Measurements from ENCODE around the gene IGSF22.
A peak's percentile ranks its signal among the peaks of the same experiment; 100 is the strongest.
"Not testable (repeated sequence)": the region's sequence is repeated elsewhere in the genome, so short reads cannot be mapped to it uniquely, and the experiment has no call there.

The IGSF22 gene

DNA sequence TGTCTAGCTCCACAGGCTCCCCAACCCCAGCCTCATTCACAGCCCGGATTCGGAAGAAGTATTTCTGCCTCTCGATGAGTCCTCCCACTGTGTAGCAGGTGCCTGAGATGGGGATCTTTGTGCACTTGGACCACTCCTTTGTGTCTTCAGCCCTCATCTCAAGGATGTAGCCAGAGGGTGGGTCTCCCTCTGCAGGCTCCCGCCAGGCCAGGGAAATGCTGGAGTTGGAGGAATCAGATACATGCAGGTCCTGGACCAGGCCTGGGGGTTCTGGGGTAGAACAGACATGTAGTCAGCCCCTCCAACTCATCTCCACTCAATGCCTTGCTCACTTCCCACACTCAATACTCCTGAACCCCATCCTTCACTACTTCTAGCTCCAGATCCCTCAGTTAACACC is 16.6 kb downstream of the IGSF22 start:
- no peak for DNase-seq

DNA sequence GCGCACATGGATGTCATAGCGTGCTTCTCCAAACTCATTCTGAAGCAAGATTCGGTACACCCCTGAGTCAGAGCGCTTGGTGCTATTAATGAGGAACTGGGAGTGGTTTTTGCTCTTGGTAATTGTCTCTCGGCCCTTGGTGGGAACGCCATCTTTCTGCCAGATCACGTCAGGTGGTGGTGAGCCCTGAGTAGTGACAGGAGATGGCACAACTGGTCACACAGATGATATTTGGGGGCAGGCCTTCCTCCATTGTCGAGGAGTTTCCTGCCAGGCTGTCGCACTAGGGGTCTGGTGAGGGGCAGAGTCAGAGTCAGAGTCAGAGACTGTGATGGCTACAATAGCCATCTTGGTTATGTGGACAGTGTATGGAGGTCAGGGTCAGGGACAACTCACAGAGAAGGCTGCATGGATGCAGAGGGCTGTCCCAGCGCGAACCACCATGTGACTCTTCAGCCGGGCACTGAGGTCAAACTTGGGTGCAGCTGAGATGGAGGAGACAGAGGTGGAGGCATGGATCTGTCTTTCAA is 18.1 kb downstream of the IGSF22 start:
- no peak for DNase-seq

DNA sequence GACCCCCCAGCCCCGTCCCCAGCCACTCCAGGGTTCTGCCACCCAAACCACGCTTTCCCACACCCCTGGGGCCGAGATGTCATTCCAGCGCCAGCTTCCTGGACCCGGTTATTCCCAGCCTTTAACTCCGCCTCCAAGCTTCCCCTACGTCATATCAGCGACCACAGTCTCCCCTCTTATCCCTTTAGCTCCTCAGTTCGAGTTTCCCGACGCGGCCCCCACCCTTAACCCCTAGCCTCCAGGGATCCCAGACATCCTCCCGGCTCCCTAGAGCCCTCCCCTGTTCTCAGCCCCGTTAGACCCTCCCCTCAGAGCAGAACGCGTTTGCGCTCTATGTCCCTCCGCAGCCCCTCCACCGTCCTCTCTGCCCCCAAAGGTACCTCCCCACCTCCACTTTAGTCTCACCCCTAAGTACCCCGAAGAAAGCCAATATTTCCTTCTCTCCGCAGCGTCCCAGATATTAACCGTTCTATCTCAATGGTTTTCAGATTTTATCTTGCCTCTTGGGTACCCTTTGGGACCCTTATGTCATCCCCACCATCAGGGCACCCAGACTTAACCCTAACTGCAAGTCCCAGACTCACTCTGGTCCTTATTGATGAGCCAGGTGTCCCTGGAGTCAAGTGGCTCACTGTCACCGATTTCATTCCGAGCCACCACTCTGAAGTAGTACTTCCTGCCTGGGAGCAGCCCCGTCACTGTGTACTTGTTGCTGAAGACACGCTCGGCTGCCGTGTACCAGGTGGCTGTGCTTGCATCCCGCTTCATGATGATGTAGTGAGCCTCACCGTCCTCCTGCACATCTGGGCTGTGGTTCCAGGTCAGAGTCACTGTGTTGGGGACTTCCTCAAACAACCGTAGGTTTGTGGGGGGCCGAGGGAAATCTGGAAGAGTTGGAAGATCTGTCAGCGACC is 19.4 kb downstream of the IGSF22 start:
- DNase-seq = peak; percentile 75

DNA sequence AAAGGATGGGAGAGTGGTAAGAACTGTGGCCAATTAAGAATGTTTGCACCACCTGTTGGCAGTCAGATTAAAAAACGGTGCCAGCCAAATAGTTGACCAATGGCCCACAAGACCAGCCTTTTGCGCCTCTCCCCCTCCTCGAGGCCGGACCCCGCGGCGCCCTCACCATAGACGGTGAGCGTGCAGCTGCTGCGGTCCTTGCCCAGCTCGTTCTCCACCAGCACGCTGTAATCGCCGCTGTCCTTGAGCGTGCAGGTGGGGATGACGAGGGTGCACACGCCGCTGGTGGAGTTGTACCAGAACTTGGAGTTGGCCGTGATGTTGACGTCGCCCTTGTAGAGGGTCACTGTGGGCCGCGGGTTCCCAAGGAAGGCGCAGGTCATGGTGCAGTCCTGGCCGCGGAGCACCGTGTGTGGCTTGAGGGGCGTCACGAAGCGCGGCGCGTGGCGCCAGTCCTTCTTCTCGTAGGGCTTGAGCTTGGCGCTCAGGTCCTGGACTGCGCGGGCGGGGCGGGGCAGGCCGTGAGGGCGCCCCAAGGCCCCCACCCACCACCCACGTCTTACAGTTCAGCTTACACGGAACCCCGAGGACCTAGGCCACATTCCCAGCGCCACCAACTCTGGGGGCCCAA is 20.2 kb downstream of the IGSF22 start:
- DNase-seq = peak; percentile 43

DNA sequence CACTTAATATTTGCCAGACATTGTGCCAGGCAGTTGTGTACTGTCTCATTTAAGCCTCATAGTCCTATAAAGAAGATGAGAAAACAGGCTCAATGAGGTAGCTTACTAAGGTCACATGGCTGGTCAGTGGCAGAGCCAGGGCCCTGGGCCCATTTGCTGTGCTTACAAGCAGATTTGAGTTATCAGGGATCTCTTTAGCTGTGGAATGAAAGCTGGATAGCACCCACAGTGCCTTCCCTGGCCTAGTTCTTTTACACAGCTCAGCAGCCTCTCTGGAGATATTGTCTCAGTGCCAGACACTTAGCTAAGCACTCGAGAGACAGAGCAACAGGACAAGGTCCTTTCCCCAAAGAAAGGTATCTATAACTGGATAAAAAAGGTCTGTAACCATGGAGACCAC is 21.3 kb downstream of the IGSF22 start:
- no peak for DNase-seq

DNA sequence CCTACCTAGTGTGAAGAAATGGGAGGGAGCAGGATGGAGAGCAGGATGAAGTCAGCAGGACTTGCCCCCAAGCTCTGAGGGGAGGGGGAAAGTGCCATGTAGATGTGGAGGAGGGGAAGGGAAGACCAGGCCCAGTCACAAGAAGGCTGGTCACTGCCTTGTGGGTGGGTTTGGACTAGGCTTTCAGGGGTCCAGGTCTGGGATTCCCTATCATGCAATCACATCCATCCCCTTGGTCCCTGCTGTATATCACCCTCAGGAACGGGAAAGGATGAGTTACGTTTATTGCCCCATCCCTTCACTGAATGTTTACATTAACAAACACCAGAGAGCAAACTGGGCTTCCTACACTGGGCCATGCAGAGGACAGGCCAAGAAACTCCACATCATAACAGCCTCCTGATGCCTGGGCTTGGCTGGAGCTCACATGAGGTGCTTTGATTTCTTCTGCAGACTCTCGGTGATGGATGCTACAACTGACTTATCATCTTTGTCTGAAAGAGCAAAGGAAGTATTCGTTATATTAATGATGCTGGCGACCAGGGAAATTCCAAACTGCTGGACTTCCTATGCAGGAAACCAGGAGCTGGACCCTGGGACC is 21.8 kb downstream of the IGSF22 start:
- DNase-seq = no peak

DNA sequence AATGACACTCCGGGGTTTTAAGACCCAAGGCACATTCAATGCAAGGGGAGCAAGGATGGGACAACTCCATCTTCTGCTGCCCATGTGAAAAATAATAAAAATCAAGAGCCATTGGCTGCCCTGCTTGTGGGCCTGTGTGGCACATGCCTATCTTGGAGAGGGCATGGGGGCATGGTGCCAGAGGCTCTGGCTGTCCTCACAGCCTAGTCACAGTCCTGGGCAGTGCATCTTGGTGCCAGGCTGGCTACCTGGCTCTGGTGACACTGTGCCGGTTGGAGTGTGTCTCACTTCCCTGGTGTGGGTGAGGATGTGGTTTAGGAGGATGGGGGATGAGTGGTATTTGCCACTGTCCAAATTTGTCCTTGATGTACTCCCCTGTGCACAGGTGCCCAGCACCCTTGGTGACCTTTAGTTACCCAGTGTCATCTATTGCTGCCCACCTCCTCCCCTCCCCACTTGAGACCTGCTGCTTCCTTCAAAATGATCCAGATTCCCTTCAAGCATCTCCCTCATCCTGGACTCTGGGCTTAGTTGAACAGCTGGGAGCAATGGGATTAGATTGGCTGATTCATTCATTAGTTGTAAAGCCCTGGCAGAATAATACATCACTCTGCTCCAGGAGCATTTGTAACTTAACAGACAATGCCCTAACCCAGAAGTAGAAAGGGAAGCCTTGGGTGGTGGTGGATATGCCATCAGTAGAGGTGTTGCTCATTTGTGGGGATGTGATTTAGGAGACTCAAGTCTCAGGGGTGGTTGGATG is 22.8 kb downstream of the IGSF22 start:
- no peak for DNase-seq

DNA sequence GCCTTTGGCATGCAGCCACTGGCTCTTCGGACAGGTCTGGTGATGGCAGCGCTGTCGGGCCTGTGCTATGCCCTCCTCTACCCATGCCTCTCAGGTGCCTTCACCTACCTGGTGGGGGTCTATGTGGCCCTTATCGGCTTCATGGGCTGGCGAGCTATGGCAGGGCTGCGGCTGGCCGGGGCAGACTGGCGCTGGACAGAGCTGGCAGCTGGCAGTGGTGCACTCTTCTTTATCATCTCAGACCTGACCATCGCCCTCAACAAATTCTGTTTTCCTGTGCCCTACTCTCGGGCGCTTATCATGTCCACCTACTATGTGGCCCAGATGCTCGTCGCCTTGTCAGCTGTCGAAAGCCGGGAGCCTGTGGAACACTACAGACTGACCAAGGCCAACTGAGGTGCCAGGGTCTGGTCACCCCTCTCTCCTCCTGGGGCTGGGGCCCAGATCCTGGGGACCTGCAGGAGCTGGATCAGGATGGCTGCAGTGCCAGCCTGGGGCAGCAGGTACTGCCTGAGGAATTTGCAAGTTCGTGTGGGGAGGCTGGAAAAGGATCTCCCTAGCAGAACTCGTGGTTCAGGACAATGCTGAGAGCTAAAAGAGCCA is 24.3 kb downstream of the IGSF22 start:
- no peak for DNase-seq

DNA sequence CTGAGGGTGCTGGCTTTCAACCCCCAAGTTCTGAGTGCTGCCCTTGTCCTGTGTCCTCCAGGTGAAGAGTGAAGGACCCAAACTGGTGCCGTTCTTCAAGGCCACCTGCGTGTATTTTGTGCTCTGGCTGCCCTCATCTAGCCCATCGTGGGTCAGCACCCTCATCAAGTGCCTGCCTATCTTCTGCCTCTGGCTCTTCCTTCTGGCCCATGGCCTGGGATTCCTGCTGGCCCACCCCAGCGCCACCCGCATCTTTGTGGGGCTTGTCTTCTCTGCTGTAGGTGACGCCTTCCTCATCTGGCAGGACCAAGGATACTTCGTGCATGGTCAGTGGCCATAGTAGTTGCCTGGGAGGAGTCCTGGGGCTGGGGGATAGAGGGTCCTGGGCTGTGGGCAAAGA is 25.1 kb downstream of the IGSF22 start:
- DNase-seq = no peak

DNA sequence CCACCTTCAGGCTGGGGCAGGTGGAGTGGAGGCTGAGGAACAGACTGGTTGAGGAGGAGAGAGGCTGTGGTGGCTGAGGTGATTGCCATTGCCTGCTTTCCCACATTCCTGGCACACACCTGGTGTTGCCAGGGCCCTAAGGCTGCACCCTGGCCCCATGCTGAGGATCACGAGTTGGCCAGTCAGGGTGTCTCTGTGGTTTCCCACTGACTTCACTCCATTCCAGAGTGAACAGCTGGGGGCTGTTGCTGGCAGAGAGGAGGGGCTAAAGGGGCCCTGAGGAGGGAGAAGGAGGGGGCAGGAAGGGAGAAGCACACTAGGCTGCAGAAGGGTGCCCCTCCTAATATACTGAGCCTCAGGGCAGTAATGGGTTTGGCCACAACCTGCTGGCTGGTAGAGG is 25.6 kb downstream of the IGSF22 start:
- DNase-seq = no peak

DNA sequence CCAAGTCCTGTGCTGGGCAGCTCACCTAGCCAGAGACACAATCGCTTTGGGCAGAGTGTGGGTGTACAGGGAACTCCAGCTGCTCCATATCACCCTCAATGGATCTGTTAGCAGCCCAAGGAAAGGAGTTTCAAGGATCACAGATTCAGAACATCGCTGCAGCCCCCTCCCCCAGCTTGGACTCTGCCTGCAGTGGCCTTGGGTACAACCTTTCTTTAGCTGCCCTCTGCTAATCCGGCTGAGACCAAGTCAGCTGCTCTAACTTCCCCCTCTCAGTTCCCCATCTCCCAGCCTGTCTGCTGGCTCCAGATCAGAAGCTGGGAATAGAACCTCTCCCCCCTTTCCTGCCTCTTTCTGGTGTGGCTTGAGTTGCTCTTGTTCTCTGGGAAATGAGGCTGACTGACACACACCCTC is 26.1 kb downstream of the IGSF22 start:
- DNase-seq = no peak

DNA sequence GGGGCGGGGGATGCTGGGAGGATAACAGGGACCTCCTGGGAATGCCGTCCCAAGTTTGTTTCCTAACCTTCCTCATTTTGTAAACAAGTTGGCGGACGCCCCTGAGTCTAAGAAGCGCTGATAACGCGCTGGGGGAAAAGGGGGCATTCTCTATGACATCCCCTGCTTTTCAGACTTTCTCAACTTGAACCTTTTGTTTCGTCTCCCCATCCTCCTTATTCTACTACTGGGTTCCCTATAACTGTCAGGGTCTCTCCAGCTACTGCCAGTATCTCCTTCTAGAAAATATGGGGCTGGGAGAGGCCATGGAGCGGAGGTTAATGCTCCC is 26.8 kb downstream of the IGSF22 start:
- no peak for DNase-seq

DNA sequence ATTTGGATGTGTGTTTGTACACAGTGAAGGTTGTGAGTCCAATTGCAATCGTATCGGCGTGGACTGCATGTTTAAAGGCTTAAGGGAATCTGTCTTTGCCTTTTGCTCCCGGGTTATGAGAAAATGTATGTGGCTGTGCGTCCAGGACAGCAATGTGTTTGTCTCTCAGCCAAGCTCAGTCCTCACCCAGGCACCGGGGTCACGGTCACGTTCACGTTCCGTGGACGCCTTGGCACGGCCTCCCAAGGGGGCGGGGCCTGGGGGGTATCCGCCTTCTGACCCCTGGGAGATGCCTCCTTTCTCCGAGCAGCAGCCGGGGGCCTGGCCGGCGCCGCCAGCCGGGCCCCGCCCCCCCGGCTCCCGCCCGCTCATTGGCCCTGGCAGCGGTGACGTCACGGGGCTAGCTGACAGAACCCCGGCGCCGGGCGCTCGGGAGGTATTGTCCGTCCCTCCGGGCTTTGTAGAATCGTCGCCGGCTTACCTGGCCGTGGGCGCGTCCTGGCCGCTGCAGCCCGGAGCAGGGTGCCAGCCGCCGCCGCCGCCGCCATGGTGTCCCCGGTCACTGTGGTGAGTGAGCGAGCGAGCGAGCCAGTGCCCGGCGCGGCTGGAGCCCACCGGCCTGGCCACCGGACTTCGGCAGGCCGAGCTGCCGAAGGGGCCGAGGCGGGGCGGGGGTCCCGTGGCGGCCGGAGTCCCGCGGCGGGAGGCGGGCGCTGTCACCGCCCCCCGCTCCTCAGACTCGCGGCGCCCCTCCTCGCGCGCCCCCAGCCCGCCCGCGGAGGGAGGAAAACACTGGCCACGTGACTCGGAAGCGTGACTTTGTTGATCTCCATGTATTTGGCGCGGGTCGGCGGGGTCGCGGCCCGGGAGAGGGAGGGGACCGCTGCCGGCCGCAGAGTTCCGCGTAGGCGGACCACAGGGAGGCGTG is 27.4 kb downstream of the IGSF22 start, which contains the start of gene TMEM86A:
TMEM86A (plus strand) TSS at position 439 of the 928 bp plus-strand sequence; CDS start at position 547, 108 bp downstream.
- peak; percentile 95 for DNase-seq

DNA sequence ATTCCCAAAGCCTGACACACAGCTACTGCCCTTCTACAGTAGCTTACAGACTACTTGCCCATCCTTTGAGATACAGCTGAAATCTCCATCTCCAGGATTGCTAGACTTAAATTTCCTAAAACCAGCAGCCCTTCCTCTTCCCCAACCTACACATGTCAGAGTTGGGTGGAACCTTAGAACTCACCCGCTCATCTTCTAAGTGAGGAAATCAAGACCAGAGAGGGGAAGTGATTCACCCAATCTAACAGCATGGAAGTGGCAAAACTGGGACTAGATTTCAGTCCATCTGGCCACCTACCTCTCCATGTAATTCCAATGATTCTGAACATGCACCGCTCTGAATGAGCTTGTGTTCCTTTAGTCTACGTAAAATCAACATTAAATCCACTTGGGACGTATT is 28.4 kb downstream of the IGSF22 start:
- DNase-seq = no peak

DNA sequence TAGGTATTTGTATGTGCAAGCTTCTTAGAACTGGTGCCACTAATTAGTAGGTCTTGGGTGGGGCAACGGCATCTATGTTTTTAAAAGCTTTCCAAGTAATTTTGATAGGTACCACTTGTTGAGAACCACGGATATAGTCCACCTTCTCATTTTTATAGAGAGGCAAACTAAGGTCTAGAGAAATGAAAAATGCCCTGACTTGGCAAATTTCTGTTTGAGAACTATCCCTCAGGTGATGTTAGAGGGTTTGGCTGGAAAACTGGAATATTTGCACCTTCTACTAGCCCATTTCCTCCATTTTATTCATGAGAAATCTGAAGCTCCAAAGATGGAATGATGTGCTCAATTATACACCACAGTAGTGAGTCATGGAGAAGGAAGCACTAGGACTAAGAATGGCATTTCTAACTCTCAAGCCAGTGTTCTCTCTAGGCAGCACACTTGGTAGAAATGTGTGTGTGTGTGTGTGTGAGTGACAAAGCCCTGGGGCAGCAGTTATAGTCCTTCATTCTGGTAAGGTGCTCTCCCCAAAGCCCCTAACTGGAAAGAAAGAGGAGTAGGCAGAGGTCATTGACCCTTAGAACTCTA is 29.3 kb downstream of the IGSF22 start:
- DNase-seq = no peak

DNA sequence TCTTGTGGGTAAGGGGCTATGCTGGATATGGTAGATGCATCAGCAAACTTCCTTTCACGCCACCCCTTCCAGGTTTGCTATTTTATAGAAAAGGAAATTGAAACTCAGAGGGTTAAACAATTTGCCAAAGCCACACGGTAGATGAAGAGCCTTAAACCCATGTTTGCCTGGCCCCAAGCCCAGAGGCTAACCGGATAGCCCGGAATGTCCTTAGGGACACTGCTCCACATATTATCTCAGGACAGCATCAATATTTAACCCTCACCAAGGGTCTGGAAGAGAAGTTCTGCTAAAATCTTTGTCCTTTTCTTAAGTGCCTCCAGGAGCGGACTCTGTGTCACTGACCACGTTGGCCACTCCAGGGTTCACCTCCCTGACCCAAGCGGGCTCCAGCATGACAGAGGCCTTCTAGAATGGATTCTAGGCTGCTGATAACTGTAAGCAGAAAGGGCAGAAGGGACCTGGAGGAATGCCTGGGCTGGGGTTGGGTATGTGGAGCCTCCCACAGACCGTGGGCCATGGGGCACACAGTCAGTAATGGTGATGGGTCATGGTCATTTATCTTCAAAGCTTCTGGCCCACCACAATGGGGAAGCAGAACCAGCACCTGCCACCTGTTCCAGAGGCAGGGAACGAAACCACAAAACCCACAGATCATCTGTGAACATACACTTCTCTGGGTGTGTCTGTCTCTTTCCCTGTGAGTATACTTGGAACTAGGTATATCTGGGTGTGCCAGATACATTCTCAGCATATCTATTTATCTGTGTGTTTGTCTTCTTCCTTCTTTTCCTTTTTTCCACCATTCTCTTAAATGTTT is 32.8 kb downstream of the IGSF22 start:
- DNase-seq = no peak

DNA sequence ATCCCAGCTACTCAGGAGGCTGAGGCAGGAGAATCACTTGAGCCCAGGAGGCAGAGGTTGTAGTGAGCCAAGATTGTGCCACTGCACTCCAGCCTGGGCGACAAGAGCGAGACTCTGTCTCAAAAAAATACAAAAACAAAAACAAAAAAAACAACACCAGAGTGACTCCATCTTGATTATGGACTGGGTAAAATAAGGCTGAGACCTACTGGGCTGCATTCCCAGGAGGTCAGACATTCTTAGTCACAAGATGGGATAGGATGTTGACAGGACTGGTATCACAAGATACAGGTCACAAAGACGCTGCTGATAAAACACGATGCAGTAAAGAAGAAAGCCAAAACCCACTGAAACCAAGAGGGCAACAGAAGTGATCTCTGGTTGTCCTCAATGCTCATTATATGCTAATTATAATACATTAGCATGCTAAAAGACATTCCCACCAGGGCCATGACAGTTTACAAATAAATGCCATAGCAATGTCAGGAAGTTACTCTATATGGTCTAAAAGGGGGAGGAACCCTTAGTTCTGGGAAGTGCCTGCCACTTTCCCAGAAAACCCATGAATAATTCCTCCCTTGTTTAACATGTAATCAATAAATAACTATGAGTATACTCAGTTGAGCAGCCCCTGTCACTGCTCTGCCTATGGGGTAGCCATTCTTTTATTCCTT is 34.4 kb downstream of the IGSF22 start:
- DNase-seq = not testable (repeated sequence)

DNA sequence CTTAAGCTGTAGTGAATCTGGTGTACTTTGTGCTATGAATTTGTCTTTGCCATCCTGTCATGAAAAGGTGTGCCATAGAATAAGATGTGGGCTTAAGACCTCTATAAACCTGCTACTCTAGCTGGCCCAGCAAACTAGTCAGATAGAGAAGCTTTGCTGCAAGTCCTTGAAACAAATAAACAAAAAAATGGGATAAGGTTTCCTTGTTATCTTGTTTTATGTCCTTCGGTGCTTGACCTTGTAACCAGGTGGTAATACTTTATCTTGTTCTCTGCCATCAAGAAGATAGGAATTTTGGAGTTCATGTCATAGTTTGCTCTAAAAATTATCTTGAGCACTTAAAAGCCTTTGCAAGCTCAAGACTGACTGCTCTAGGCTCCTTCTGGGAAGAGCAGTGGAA is 41.7 kb downstream of the IGSF22 start:
- DNase-seq = no peak

DNA sequence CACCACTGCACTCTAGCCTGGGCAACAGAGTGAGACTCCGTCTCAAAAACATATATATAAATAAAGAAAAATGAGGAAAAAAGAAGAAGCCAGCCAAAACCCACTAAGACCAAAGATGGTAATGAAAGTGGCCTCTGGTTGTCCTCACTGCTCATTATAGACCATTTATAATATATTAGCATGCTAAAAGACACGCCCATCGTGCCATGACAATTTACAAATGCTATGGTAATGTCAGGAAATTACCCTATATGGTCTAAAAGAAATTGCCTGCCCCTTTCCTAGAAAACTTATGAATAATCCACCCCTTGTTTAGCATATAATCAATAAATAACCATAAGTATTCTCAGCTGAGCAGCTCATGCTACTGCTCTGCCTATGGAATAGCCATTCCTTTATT is 43.5 kb downstream of the IGSF22 start:
- no peak for DNase-seq
